Natural killer cell (primary cell): Measurements from ENCODE around the gene KCNC1. TPM values are rescaled to one million over a fixed set of nuclear protein-coding genes. Genes with fewer than 3 reads are reported as not detected.

Source experiments
- ATAC-seq, 3 donors: fragments of 150-1000 bp in 2 of 3; fragments of 200-7000 bp in 1 of 3; cut with Tn5 transposase; 1 replicate in 1 of 3; 2 replicates in 2 of 3; pipeline ENCODE4 v1.10.0; 2021; ENCODE audit warnings: mild to moderate bottlenecking in 2 of 3, moderate library complexity in 2 of 3
- DNase-seq, 2 donors: peaks; one replicate each; pipeline versions ENCODE4 v3.0.0 to v3.0.0-alpha.2; 2013 to 2021; ENCODE audit warnings: mixed read lengths in 1 of 2
- H3K27ac ChIP-seq: one replicate; pipeline ENCODE4 v1.5.1; 2013; ENCODE audit warnings: mild to moderate bottlenecking, low read length
- H3K27me3 ChIP-seq: one replicate; pipeline ENCODE4 v1.6.1; 2013; ENCODE audit warnings: low read length; ENCODE audit not compliant: control insufficient read depth, insufficient read depth
- H3K36me3 ChIP-seq: one replicate; pipeline ENCODE4 v1.6.1; 2013; ENCODE audit warnings: low read length; ENCODE audit not compliant: control insufficient read depth, insufficient read depth
- H3K4me1 ChIP-seq: one replicate; pipeline ENCODE4 v1.6.1; 2013; ENCODE audit warnings: low read length; ENCODE audit not compliant: control insufficient read depth, insufficient read depth
- H3K4me3 ChIP-seq: one replicate; pipeline ENCODE4 v1.5.1; 2013; ENCODE audit warnings: low read length
- H3K9me3 ChIP-seq: one replicate; pipeline ENCODE4 v1.6.1; 2013; ENCODE audit warnings: low read length; ENCODE audit not compliant: control insufficient read depth, insufficient read depth
- H3K27ac Mint-ChIP-seq, 2 donors: one replicate each; pipeline ENCODE4 v1.8.0; 2022; ENCODE audit warnings: mild to moderate bottlenecking in 2 of 2, mixed read lengths in 2 of 2, moderate library complexity in 1 of 2
- H3K27me3 Mint-ChIP-seq, 2 donors: one replicate each; pipeline ENCODE4 v1.8.0; 2022; ENCODE audit warnings: low read depth in 2 of 2, mixed read lengths in 2 of 2
- H3K36me3 Mint-ChIP-seq: one replicate; pipeline ENCODE4 v1.8.0; 2022; ENCODE audit warnings: mixed read lengths
- H3K4me1 Mint-ChIP-seq, 2 donors: one replicate each; pipeline ENCODE4 v1.8.0; 2022; ENCODE audit warnings: mixed read lengths in 2 of 2
- H3K4me3 Mint-ChIP-seq: one replicate; pipeline ENCODE4 v1.8.0; 2022; ENCODE audit warnings: mild to moderate bottlenecking, moderate library complexity, mixed read lengths
- H3K9me3 Mint-ChIP-seq, 2 donors: one replicate each; pipeline ENCODE4 v1.8.0; 2022; ENCODE audit warnings: mixed read lengths in 2 of 2
- CTCF ChIP-seq: fragments of 200-600 bp; IDR thresholded peaks from one replicate; pipeline ENCODE4 v1.8.0; 2022; ENCODE audit warnings: antibody characterized with exemption
- WGBS: methylation state at CpG from one replicate; pipeline ENCODE4 v1.1.7; 2013; ENCODE audit warnings: missing lambda C conversion rate; ENCODE audit not compliant: insufficient coverage; 5-methylcytosine and 5-hydroxymethylcytosine counted together
- intact Hi-C: fragments of 100-400 bp; cut with micrococcal nuclease; formaldehyde crosslinking; loops from one replicate; pipeline ENCODE4 v1.14.2; 2022
- total RNA-seq, 4 donors: library from RNA; stranded (reverse); fragments of 120-200 nt in 1 of 4; gene quantifications; one replicate each; pipeline versions ENCODE4 v1.2.3 to v1.2.4, GENCODE V29; 2013 to 2022

KCNC1 gene
- total RNA-seq, 3 donors from 2014 or later (not counting 1 experiment from before 2014, with no cell fraction given) = not detected

- Mint-ChIP-seq H3K9me3 (no peaks in the 10 kb centered on the region), H3K36me3 (no peaks in the 10 kb centered on the region), H3K4me1 (no peaks in the 10 kb centered on the region), H3K4me3 (no peak overlapping the region), H3K27ac (no peak overlapping the region), H3K27me3 (no peaks in the 10 kb centered on the region)
- 91% methylated on average over 40 of the region's 40 CpGs for WGBS
- no peak for DNase-seq
- H3K36me3 ChIP-seq = no peaks in the 10 kb centered on the region
- no peaks in the 10 kb centered on the region for H3K4me1 ChIP-seq
- H3K9me3 ChIP-seq = no peaks in the 10 kb centered on the region
- no peak for TF ChIP-seq CTCF
- H3K4me3 ChIP-seq = no peak overlapping the region
- intact Hi-C loops = no loop called here
- no peak for ATAC-seq
- no peaks in the 10 kb centered on the region for H3K27me3 ChIP-seq
- no peak overlapping the region for H3K27ac ChIP-seq
These were observed 44.6 kb downstream of the KCNC1 start for GRCh38 chr11:17778956-17779860.

GRCh38 chr11:17779861-17780594 lies 45.4 kb downstream of the KCNC1 start:
- Mint-ChIP-seq H3K9me3 (no peaks in the 10 kb centered on the region), H3K36me3 (no peaks in the 10 kb centered on the region), H3K27ac (no peak overlapping the region), H3K4me3 (no peak overlapping the region), H3K27me3 (no peaks in the 10 kb centered on the region), H3K4me1 (no peaks in the 10 kb centered on the region)
- 91% methylated on average over 14 of the region's 14 CpGs for WGBS
- no peak overlapping the region for H3K4me3 ChIP-seq
- no peak for TF ChIP-seq CTCF
- intact Hi-C loops = no loop called here
- H3K4me1 ChIP-seq = no peaks in the 10 kb centered on the region
- H3K27ac ChIP-seq = no peak overlapping the region
- H3K9me3 ChIP-seq = no peaks in the 10 kb centered on the region
- H3K27me3 ChIP-seq = no peaks in the 10 kb centered on the region
- H3K36me3 ChIP-seq = no peaks in the 10 kb centered on the region
- no peak for DNase-seq
- ATAC-seq = no peak

- no peak overlapping the region for H3K27ac Mint-ChIP-seq
- no peaks in the 10 kb centered on the region for H3K4me1 Mint-ChIP-seq
- H3K9me3 Mint-ChIP-seq = no peaks in the 10 kb centered on the region
- no peak overlapping the region for H3K4me3 Mint-ChIP-seq
- Histone ChIP-seq H3K27me3 (no peaks in the 10 kb centered on the region), H3K36me3 (no peaks in the 10 kb centered on the region), H3K4me3 (no peak overlapping the region), H3K9me3 (no peaks in the 10 kb centered on the region), H3K4me1 (no peaks in the 10 kb centered on the region), H3K27ac (no peak overlapping the region)
- WGBS = 95% methylated on average over 15 of the region's 15 CpGs
- DNase-seq (no peak), ATAC-seq (no peak)
- intact Hi-C loops = no loop called here
- no peaks in the 10 kb centered on the region for H3K27me3 Mint-ChIP-seq
- H3K36me3 Mint-ChIP-seq = no peaks in the 10 kb centered on the region
- TF ChIP-seq CTCF = no peak
These were observed 46.1 kb downstream of the KCNC1 start for GRCh38 chr11:17780668-17781067.
